Liver (tissue), 9 donors: ENCODE data around the gene CDC37. TPM values are rescaled to one million over a fixed set of nuclear protein-coding genes. Genes with fewer than 3 reads are reported as not detected.
A peak's percentile ranks its signal among the peaks of the same experiment; 100 is the strongest.
"Not testable (repeated sequence)": the region's sequence is repeated elsewhere in the genome, so short reads cannot be mapped to it uniquely, and the experiment has no call there.

Experiments
- DNase-seq: peaks from one replicate; pipeline ENCODE4 v3.0.0-alpha.2; 2017; ENCODE audit warnings: low spot score
- H3K27ac ChIP-seq, 2 donors: one replicate each; pipeline ENCODE4 v1.7.0; 2013; ENCODE audit warnings: inconsistent platforms in 2 of 2, low read length in 2 of 2, control low read depth in 1 of 2, low read depth in 1 of 2, mild to moderate bottlenecking in 1 of 2
- H3K27me3 ChIP-seq, 4 donors: one replicate each; pipeline versions ENCODE4 v1.6.1 to v1.7.0; 2013; ENCODE audit warnings: low read length in 3 of 4, inconsistent platforms in 1 of 4, mild to moderate bottlenecking in 1 of 4, moderate library complexity in 1 of 4; ENCODE audit not compliant: control insufficient read depth in 4 of 4, insufficient read depth in 4 of 4
- H3K36me3 ChIP-seq, 4 donors: one replicate each; pipeline versions ENCODE4 v1.6.1 to v1.7.0; 2013; ENCODE audit warnings: low read length in 3 of 4, mild to moderate bottlenecking in 3 of 4, low read depth in 1 of 4, moderate library complexity in 1 of 4; ENCODE audit not compliant: control insufficient read depth in 4 of 4, insufficient read depth in 3 of 4
- H3K4me1 ChIP-seq, 4 donors: one replicate each; pipeline versions ENCODE4 v1.6.1 to v1.7.0; 2013; ENCODE audit warnings: low read length in 3 of 4, mild to moderate bottlenecking in 3 of 4, moderate library complexity in 1 of 4; ENCODE audit not compliant: control insufficient read depth in 4 of 4, insufficient read depth in 4 of 4
- H3K4me3 ChIP-seq, 3 donors: one replicate each; pipeline versions ENCODE4 v1.6.1 to v1.7.0; 2013; ENCODE audit warnings: low read length in 3 of 3, control low read depth in 1 of 3, low read depth in 1 of 3, mild to moderate bottlenecking in 1 of 3
- H3K9ac ChIP-seq, 2 donors: one replicate each; pipeline ENCODE4 v1.7.0; 2013; ENCODE audit warnings: low read length in 2 of 2, mild to moderate bottlenecking in 2 of 2, moderate library complexity in 2 of 2, control low read depth in 1 of 2, low read depth in 1 of 2
- H3K9me3 ChIP-seq, 4 donors: one replicate each; pipeline versions ENCODE4 v1.6.1 to v1.7.0; 2013; ENCODE audit warnings: low read length in 3 of 4; ENCODE audit not compliant: control insufficient read depth in 4 of 4
- ATF3 ChIP-seq: IDR thresholded peaks from 2 replicates; pipeline ENCODE4 v1.6.1; 2016; ENCODE audit warnings: antibody characterized with exemption
- CTCF ChIP-seq: fragments of 150-350 bp; IDR thresholded peaks from 2 replicates; pipeline ENCODE4 v1.5.1; 2017; ENCODE audit warnings: improper control_type of control experiment, low read depth, low read length; ENCODE audit not compliant: missing input control
- EGR1 ChIP-seq, 2 donors: IDR thresholded peaks; 2 replicates each; pipeline ENCODE4 v1.6.1; 2016 to 2018; ENCODE audit warnings: antibody characterized with exemption in 2 of 2, low read depth in 2 of 2
- FOXA1 ChIP-seq: IDR thresholded peaks from 2 replicates; pipeline ENCODE4 v1.6.1; 2016; ENCODE audit warnings: antibody characterized with exemption
- FOXA2 ChIP-seq: IDR thresholded peaks from 2 replicates; pipeline ENCODE4 v1.6.1; 2016; ENCODE audit warnings: antibody characterized with exemption
- GABPA ChIP-seq, 2 donors: IDR thresholded peaks in 1 of 2; conservative IDR thresholded peaks in 1 of 2; 2 replicates each; pipeline ENCODE4 v1.6.1; 2016; ENCODE audit warnings: antibody characterized with exemption in 2 of 2, mild to moderate bottlenecking in 1 of 2, moderate library complexity in 1 of 2
- HNF4A ChIP-seq, 2 donors: conservative IDR thresholded peaks; 2 replicates each; pipeline ENCODE4 v1.6.1; 2016; ENCODE audit warnings: antibody characterized with exemption in 2 of 2, mild to moderate bottlenecking in 2 of 2
- HNF4G ChIP-seq: IDR thresholded peaks from 2 replicates; pipeline ENCODE4 v1.6.1; 2016; ENCODE audit warnings: antibody characterized with exemption
- JUND ChIP-seq, 2 donors: IDR thresholded peaks; 2 replicates each; pipeline ENCODE4 v1.6.1; 2016; ENCODE audit warnings: antibody characterized with exemption in 2 of 2
- NR2F2 ChIP-seq: IDR thresholded peaks from 2 replicates; pipeline ENCODE4 v1.6.1; 2016; ENCODE audit warnings: antibody characterized with exemption
- RAD21 ChIP-seq, 2 donors: IDR thresholded peaks; 2 replicates each; pipeline ENCODE4 v1.6.1; 2016; ENCODE audit warnings: antibody characterized with exemption in 2 of 2, mild to moderate bottlenecking in 2 of 2
- RXRA ChIP-seq, 2 donors: IDR thresholded peaks; 2 replicates each; pipeline ENCODE4 v1.6.1; 2017 to 2018; ENCODE audit warnings: antibody characterized with exemption in 2 of 2, mild to moderate bottlenecking in 1 of 2
- TAF1 ChIP-seq: conservative IDR thresholded peaks from 2 replicates; pipeline ENCODE4 v1.6.1; 2016; ENCODE audit warnings: antibody characterized with exemption, mild to moderate bottlenecking
- YY1 ChIP-seq: IDR thresholded peaks from 2 replicates; pipeline ENCODE4 v1.6.1; 2016; ENCODE audit warnings: antibody characterized with exemption, mild to moderate bottlenecking
- WGBS: extraction: QIAGEN DNeasy Blood & Tissue Kit; methylation state at CpG from one replicate; pipeline ENCODE4 v1.1.7; 2013; 5-methylcytosine and 5-hydroxymethylcytosine counted together
- polyA plus RNA-seq, 2 donors: library from polyadenylated mRNA; stranded (reverse) in 1 of 2; unstranded in 1 of 2; fragments of 200-250 nt in 1 of 2; fragments of >200 nt in 1 of 2; fragmentation: Nextera tagmentation in 1 of 2; extraction: Ambion mirVana in 1 of 2; gene quantifications; one replicate each; pipeline versions ENCODE4 v1.2.1 to v1.2.3, GENCODE V29; 2013 to 2015
- total RNA-seq, 2 donors: library from RNA; depleted of rRNA; stranded (reverse); fragments of >200 nt; gene quantifications; one replicate each; pipeline ENCODE4 v1.2.3, GENCODE V29; 2014
- TF ChIP-seq, protein P1 (sequence below): IDR thresholded peaks from 2 replicates; pipeline ENCODE4 v1.6.1; 2016; ENCODE audit warnings: antibody characterized with exemption
- donor health status: healthy.
- donor health status: healthy.
- donor health status: healthy.
- donor health status: healthy.
- donor health status: healthy.

CDC37 gene
- total and polyA plus RNA-seq, 4 donors = 46.0 to 69.9 (median 56.8) TPM

DNA sequence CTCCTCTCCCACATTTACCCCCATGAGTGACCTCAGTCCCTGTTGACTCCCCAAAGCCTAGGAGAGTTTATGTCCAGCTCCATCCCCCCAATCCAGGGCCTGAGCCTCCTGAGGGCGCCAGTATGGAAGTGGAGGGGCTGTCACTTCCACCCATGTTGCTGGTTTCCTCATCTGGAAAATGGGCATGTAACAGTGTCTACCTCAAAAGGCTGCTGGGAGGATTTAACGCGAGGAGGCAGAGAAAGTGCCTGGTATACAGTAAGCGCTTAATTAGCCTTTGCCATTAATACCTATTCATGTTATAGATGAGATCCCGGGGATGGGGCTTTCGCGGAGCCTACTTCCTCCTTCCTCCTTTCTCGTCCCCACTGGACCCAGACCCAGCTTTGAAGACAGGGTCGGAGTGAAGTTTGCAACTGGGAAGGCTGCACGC is 23.4 kb downstream of the CDC37 start:
- Histone ChIP-seq H3K9me3 (no peaks in the 10 kb centered on the region), H3K36me3 (peaks cover 0 to 8% (median 3%) of the 10 kb centered on the region in 4 donors), H3K27me3 (no peaks in the 10 kb centered on the region), H3K27ac (peak overlapping the region; percentile 51 to 86), H3K4me3 (peak overlapping the region; percentile 75 to 86 (median 84)), H3K9ac (peak overlapping the region; percentile 59 to 90), H3K4me1 (peaks cover 3 to 11% (median 8%) of the 10 kb centered on the region in 4 donors)
- TF ChIP-seq HNF4A (conservative IDR thresholded peaks at IDR 0.05) = no peak
- TF ChIP-seq HNF4G = no peak
- no peak for TF ChIP-seq FOXA1
- TF ChIP-seq CTCF = no peak
- DNase-seq = no peak
- WGBS = 2% methylated on average over 10 of the region's 10 CpGs

DNA sequence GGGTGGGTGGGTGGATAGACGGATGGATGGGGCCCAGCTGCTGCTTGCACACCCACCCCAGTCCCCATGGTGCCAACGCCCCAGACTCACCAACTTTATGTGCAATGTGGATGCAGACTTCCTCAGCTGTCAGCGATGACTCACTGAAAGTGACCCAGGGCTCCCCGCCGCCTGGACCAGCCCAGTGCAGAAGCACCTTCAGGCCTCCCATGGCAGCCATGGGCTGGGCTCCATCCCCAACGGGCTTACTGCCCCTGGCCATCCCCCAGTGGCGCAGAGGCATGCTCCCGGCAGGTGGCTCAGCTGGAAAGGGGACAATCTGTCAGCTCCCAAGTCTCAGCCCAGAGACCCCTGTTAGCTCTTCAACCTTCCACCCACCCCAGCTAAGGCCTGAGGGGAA is 25.2 kb downstream of the CDC37 start:
- no peaks in the 10 kb centered on the region for H3K27me3 ChIP-seq
- no peak overlapping the region for H3K9ac ChIP-seq
- no peak overlapping the region for H3K27ac ChIP-seq
- H3K36me3 ChIP-seq = peaks cover 3 to 10% (median 3%) of the 10 kb centered on the region in 4 donors
- H3K4me1 ChIP-seq = peaks cover 3 to 11% (median 8%) of the 10 kb centered on the region in 4 donors
- WGBS = 97% methylated on average over 8 of the region's 8 CpGs
- no peak for DNase-seq
- no peak overlapping the region for H3K4me3 ChIP-seq
- TF ChIP-seq RXRA (IDR thresholded peaks at IDR 0.05) (no peak), EGR1 (IDR thresholded peaks at IDR 0.05; ENCODE audit: low read depth in 2 of 2) (no peak), HNF4A (conservative IDR thresholded peaks at IDR 0.05) (no peak), GABPA (IDR thresholded peaks at IDR 0.05 in 1 of 2, conservative IDR thresholded peaks at IDR 0.05 in 1 of 2) (no peak), TAF1 (no peak), CTCF (no peak), JUND (IDR thresholded peaks at IDR 0.05) (no peak), YY1 (no peak), RAD21 (IDR thresholded peaks at IDR 0.05) (no peak), FOXA2 (no peak), NR2F2 (no peak), HNF4G (no peak), ATF3 (no peak), FOXA1 (no peak)
- TF ChIP-seq, protein P1, sequence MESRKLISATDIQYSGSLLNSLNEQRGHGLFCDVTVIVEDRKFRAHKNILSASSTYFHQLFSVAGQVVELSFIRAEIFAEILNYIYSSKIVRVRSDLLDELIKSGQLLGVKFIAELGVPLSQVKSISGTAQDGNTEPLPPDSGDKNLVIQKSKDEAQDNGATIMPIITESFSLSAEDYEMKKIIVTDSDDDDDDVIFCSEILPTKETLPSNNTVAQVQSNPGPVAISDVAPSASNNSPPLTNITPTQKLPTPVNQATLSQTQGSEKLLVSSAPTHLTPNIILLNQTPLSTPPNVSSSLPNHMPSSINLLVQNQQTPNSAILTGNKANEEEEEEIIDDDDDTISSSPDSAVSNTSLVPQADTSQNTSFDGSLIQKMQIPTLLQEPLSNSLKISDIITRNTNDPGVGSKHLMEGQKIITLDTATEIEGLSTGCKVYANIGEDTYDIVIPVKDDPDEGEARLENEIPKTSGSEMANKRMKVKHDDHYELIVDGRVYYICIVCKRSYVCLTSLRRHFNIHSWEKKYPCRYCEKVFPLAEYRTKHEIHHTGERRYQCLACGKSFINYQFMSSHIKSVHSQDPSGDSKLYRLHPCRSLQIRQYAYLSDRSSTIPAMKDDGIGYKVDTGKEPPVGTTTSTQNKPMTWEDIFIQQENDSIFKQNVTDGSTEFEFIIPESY = no peak
- H3K9me3 ChIP-seq = no peaks in the 10 kb centered on the region

GRCh38 chr19:10377140-10377640 is 26.2 kb downstream of the CDC37 start:
- H3K36me3 ChIP-seq = peaks cover 3 to 10% (median 3%) of the 10 kb centered on the region in 4 donors
- H3K4me1 ChIP-seq = peaks cover 3 to 11% (median 8%) of the 10 kb centered on the region in 4 donors
- not testable (repeated sequence) for H3K9ac ChIP-seq, H3K27me3 ChIP-seq, H3K9me3 ChIP-seq, H3K4me3 ChIP-seq, H3K27ac ChIP-seq, DNase-seq
- 93% methylated on average over 2 of the region's 2 CpGs for WGBS
